IMR-90 (cell line): ENCODE data around the gene CSDE1. TPM values are rescaled to one million over a fixed set of nuclear protein-coding genes. Genes with fewer than 3 reads are reported as not detected.

Experiments used
- ATAC-seq: fragments of 200-7000 bp; cut with Tn5 transposase; 2 replicates; pipeline ENCODE4 v1.9.1; 2020; ENCODE audit warnings: low read depth, mild to moderate bottlenecking, moderate library complexity
- BruUV-seq: library from RNA; stranded (reverse); fragments of 400-500 nt; replicated peaks from 2 replicates; lab custom pipeline; 2021; lab: Mats Ljungman, UMichigan
- CTCF ChIA-PET: fragments of 300-600 bp; formaldehyde crosslinking; extraction: SDS; loops from one replicate; lab custom pipeline; 2021; ENCODE audit warnings: antibody characterized with exemption; lab: Yijun Ruan, JAX
- POLR2A ChIA-PET: fragments of 300-600 bp; sonication (Branson Sonifier 250); formaldehyde crosslinking; loops from one replicate; lab custom pipeline; 2022; ENCODE audit warnings: antibody characterized with exemption; ENCODE audit not compliant: unreplicated experiment; lab: Charles Lee
- DNase-seq: peaks from one replicate; pipeline ENCODE4 v3.0.0; 2013
- H2AFZ ChIP-seq: replicated peaks from 2 replicates; pipeline ENCODE3; 2013; ENCODE audit warnings: low read length, mild to moderate bottlenecking; ENCODE audit not compliant: poor library complexity
- H2AK5ac ChIP-seq: 2 replicates; pipeline ENCODE4 v1.6.1; 2013; ENCODE audit warnings: low read depth, low read length, inconsistent platforms
- H2AK9ac ChIP-seq: replicated peaks from 2 replicates; pipeline ENCODE3; 2013; ENCODE audit warnings: mild to moderate bottlenecking, low read depth, low read length, moderate library complexity; ENCODE audit not compliant: poor library complexity
- H2BK120ac ChIP-seq: 2 replicates; pipeline ENCODE4 v1.6.1; 2013; ENCODE audit warnings: low read depth, low read length, inconsistent platforms
- H2BK15ac ChIP-seq: 3 replicates; pipeline ENCODE4 v1.6.1; 2013; ENCODE audit warnings: low read depth, low read length, inconsistent platforms
- H2BK20ac ChIP-seq: 2 replicates; pipeline ENCODE4 v1.6.1; 2013; ENCODE audit warnings: low read depth, mild to moderate bottlenecking, inconsistent platforms, low read length, moderate library complexity
- H2BK5ac ChIP-seq: 2 replicates; pipeline ENCODE4 v1.6.1; 2013; ENCODE audit warnings: mild to moderate bottlenecking, low read depth, low read length, inconsistent platforms; ENCODE audit not compliant: poor library complexity, severe bottlenecking
- H3K14ac ChIP-seq: replicated peaks from 2 replicates; pipeline ENCODE4 v1.6.1; 2013; ENCODE audit warnings: low read depth, low read length, inconsistent platforms
- H3K18ac ChIP-seq: 2 replicates; pipeline ENCODE4 v1.6.1; 2013; ENCODE audit warnings: low read depth, low read length, control low read depth
- H3K23ac ChIP-seq: 2 replicates; pipeline ENCODE4 v1.6.1; 2013; ENCODE audit warnings: low read depth, low read length, inconsistent platforms
- H3K27ac ChIP-seq: 2 replicates; pipeline ENCODE4 v1.5.1; 2013; ENCODE audit warnings: mild to moderate bottlenecking, control low read depth, low read length; ENCODE audit not compliant: insufficient read depth
- H3K27me3 ChIP-seq: 2 replicates; pipeline ENCODE4 v1.6.1; 2013; ENCODE audit warnings: low read length; ENCODE audit not compliant: control insufficient read depth, insufficient read depth
- H3K36me3 ChIP-seq: 2 replicates; pipeline ENCODE4 v1.6.1; 2013; ENCODE audit warnings: low read length, mixed read lengths; ENCODE audit not compliant: control insufficient read depth, insufficient read depth
- H3K4ac ChIP-seq: 2 replicates; pipeline ENCODE4 v1.6.1; 2013; ENCODE audit warnings: low read depth, low read length, inconsistent platforms
- H3K4me1 ChIP-seq: 2 replicates; pipeline ENCODE4 v1.6.1; 2013; ENCODE audit warnings: low read length, mixed read lengths; ENCODE audit not compliant: control insufficient read depth, insufficient read depth
- H3K4me2 ChIP-seq: 2 replicates; pipeline ENCODE4 v1.6.1; 2013; ENCODE audit warnings: low read depth, mild to moderate bottlenecking, control low read depth, low read length, moderate library complexity
- H3K4me3 ChIP-seq: 2 replicates; pipeline ENCODE4 v1.5.1; 2013; ENCODE audit warnings: low read depth, mild to moderate bottlenecking, control low read depth, low read length, moderate library complexity; ENCODE audit not compliant: insufficient read depth
- H3K56ac ChIP-seq: 2 replicates; pipeline ENCODE4 v1.6.1; 2013; ENCODE audit warnings: low read length, inconsistent platforms; ENCODE audit not compliant: insufficient read depth; ENCODE audit errors: extremely low read depth
- H3K79me1 ChIP-seq, 2 experiments: 2 replicates each; pipeline ENCODE4 v1.6.1; 2013; ENCODE audit warnings: low read length in 2 of 2, inconsistent platforms in 1 of 2, low read depth in 1 of 2
- H3K9ac ChIP-seq: 2 replicates; pipeline ENCODE4 v1.6.1; 2013; ENCODE audit warnings: low read depth, low read length, control low read depth
- H3K9me1 ChIP-seq: 2 replicates; pipeline ENCODE4 v1.6.1; 2013; ENCODE audit warnings: low read length, inconsistent platforms; ENCODE audit not compliant: insufficient read depth
- H3K9me3 ChIP-seq: 2 replicates; pipeline ENCODE4 v1.6.1; 2013; ENCODE audit warnings: low read length; ENCODE audit not compliant: control insufficient read depth, insufficient read depth
- H4K20me1 ChIP-seq: 2 replicates; pipeline ENCODE4 v1.6.1; 2013; ENCODE audit warnings: low read length, inconsistent platforms; ENCODE audit not compliant: insufficient read depth
- H4K5ac ChIP-seq: 2 replicates; pipeline ENCODE4 v1.6.1; 2013; ENCODE audit warnings: mild to moderate bottlenecking, low read depth, low read length, control low read depth
- H4K8ac ChIP-seq, 2 experiments: 2 replicates each; pipeline ENCODE4 v1.6.1; 2013; ENCODE audit warnings: low read depth in 2 of 2, low read length in 2 of 2, control low read depth in 1 of 2, inconsistent platforms in 1 of 2
- H4K91ac ChIP-seq: 2 replicates; pipeline ENCODE4 v1.6.1; 2013; ENCODE audit warnings: low read depth, low read length, inconsistent platforms; ENCODE audit not compliant: insufficient read depth
- BHLHE40 ChIP-seq: fragments of 150-350 bp; IDR thresholded peaks from 2 replicates; pipeline ENCODE4 v1.6.1; 2016; ENCODE audit warnings: mild to moderate bottlenecking, low read depth, low read length
- CEBPB ChIP-seq: IDR thresholded peaks from 2 replicates; pipeline ENCODE4 v1.6.1; 2012; ENCODE audit warnings: low read depth, low read length, improper control_type of control experiment
- CHD1 ChIP-seq: IDR thresholded peaks from 2 replicates; pipeline ENCODE4 v1.6.1; 2012; ENCODE audit warnings: low read depth, low read length, improper control_type of control experiment
- CTCF ChIP-seq: conservative IDR thresholded peaks from 2 replicates; pipeline ENCODE4 v1.5.1; 2012; ENCODE audit warnings: mild to moderate bottlenecking, low read depth, low read length, improper control_type of control experiment
- ELK1 ChIP-seq: fragments of 150-350 bp; IDR thresholded peaks from 2 replicates; pipeline ENCODE4 v1.6.1; 2016; ENCODE audit warnings: low read depth, mild to moderate bottlenecking, low read length, moderate library complexity, borderline replicate concordance
- FOS ChIP-seq: fragments of 150-350 bp; IDR thresholded peaks from 2 replicates; pipeline ENCODE4 v1.6.1; 2016; ENCODE audit warnings: low read depth, low read length
- MAFK ChIP-seq: IDR thresholded peaks from 2 replicates; pipeline ENCODE4 v1.6.1; 2012; ENCODE audit warnings: low read depth, low read length, improper control_type of control experiment
- MAZ ChIP-seq: IDR thresholded peaks from 2 replicates; pipeline ENCODE4 v1.6.1; 2012; ENCODE audit warnings: low read depth, mild to moderate bottlenecking, low read length, improper control_type of control experiment, moderate library complexity, borderline replicate concordance
- MXI1 ChIP-seq: IDR thresholded peaks from 2 replicates; pipeline ENCODE4 v1.6.1; 2012; ENCODE audit warnings: low read depth, mild to moderate bottlenecking, low read length, moderate library complexity, borderline replicate concordance
- NFE2L2 ChIP-seq: fragments of 150-350 bp; IDR thresholded peaks from 2 replicates; pipeline ENCODE4 v1.6.1; 2016; ENCODE audit warnings: low read depth, mild to moderate bottlenecking, low read length
- POLR2A ChIP-seq: IDR thresholded peaks from 2 replicates; pipeline ENCODE4 v1.6.1; 2012; ENCODE audit warnings: mild to moderate bottlenecking, low read depth, low read length
- RAD21 ChIP-seq: IDR thresholded peaks from 2 replicates; pipeline ENCODE4 v1.6.1; 2012; ENCODE audit warnings: low read length, improper control_type of control experiment
- RCOR1 ChIP-seq: IDR thresholded peaks from 2 replicates; pipeline ENCODE4 v1.6.1; 2012; ENCODE audit warnings: mild to moderate bottlenecking, low read length, improper control_type of control experiment; ENCODE audit not compliant: insufficient replicate concordance
- RFX5 ChIP-seq: IDR thresholded peaks from 2 replicates; pipeline ENCODE4 v1.8.0; 2012; ENCODE audit warnings: low read depth, mild to moderate bottlenecking, low read length, moderate library complexity
- SMC3 ChIP-seq: fragments of 150-350 bp; IDR thresholded peaks from 2 replicates; pipeline ENCODE4 v1.6.1; 2016; ENCODE audit warnings: low read depth, mild to moderate bottlenecking, antibody characterized with exemption, low read length, moderate library complexity
- USF2 ChIP-seq: fragments of 150-350 bp; IDR thresholded peaks from 2 replicates; pipeline ENCODE4 v1.6.1; 2017; ENCODE audit warnings: mild to moderate bottlenecking, antibody characterized with exemption, low read length, low read depth
- WGBS, 2 experiments: methylation state at CpG; one replicate each; pipeline versions ENCODE4 v1.1.5 to v1.1.7; 2013; ENCODE audit warnings: missing lambda C conversion rate in 2 of 2; ENCODE audit not compliant: insufficient read length in 1 of 2; ENCODE audit errors: extremely low coverage in 2 of 2; 5-methylcytosine and 5-hydroxymethylcytosine counted together
- dilution Hi-C: fragments of 300-500 bp; cut with HindIII; formaldehyde crosslinking; loops from one replicate; pipeline ENCODE4 v1.14.3; 2018; ENCODE audit warnings: low sequenced_read_pairs; ENCODE audit not compliant: unreplicated experiment
- in situ Hi-C: fragments of 300-500 bp; cut with MboI; formaldehyde crosslinking; loops from 3 replicates; pipeline ENCODE4 v1.14.3; 2019; ENCODE audit warnings: low sequenced_read_pairs, inconsistent platforms, mixed read lengths
- intact Hi-C: fragments of 100-400 bp; cut with micrococcal nuclease; formaldehyde crosslinking; loops from 2 replicates; pipeline ENCODE4 v1.10.0; 2022
- polyA plus RNA-seq, 3 experiments: library from polyadenylated mRNA; depleted of rRNA; stranded (reverse); fragments of >200 nt; gene quantifications; 2 replicates each; pipeline ENCODE4 v1.2.3, GENCODE V29; 2012; ENCODE audit warnings: low replicate concordance in 1 of 3
- total RNA-seq: library from RNA; depleted of rRNA; stranded (reverse); fragments of >200 nt; gene quantifications from 2 replicates; pipeline ENCODE4 v1.2.3, GENCODE V29; 2012

CSDE1 gene
- total and polyA plus RNA-seq, 2 of the 4 experiments (the other 2 are of a cell fraction), result 190 to 879 TPM

GRCh38 chr1:114794038-114794437 lies 36.3 kb upstream of the CSDE1 start:
- Histone ChIP-seq H3K23ac (no peak overlapping the region), H4K5ac (no peak overlapping the region), H3K4me2 (no peak overlapping the region), H3K9me3 (no peaks in the 10 kb centered on the region), H3K4me1 (no peaks in the 10 kb centered on the region), H3K4ac (no peak overlapping the region), H3K9me1 (0 out of 2 replicates have a peak, but pooled peaks cover 3% of the 10 kb centered on the region), H3K18ac (no peak overlapping the region), H2BK5ac (no peak overlapping the region), H2BK15ac (no peak overlapping the region), H2BK20ac (no peak overlapping the region), H3K27ac (no peak overlapping the region), H3K36me3 (no peaks in the 10 kb centered on the region), H3K9ac (no peak overlapping the region), H2AK5ac (no peak overlapping the region), H2AK9ac (no peak overlapping the region), H3K56ac (no peak overlapping the region), H3K14ac (no peak overlapping the region), H3K79me1 (no peaks in the 10 kb centered on the region), H2AFZ (no peak overlapping the region), H4K91ac (no peak overlapping the region), H3K27me3 (peaks cover 4% of the 10 kb centered on the region), H3K4me3 (no peak overlapping the region), H2BK120ac (no peak overlapping the region), H4K20me1 (no peaks in the 10 kb centered on the region), H4K8ac (no peak overlapping the region)
- ATAC-seq (no peak), DNase-seq (no peak)
- in situ Hi-C loops (no loop called here), dilution Hi-C loops (no loop called here), intact Hi-C loops (no loop called here)
- ChIA-PET POLR2A (no interaction called here), CTCF (interaction anchor here (1.2 kb wide), 1 partner anchor 8 kb away, joined by 5 read pairs; no protein-coding TSS in a partner anchor)
- 88% methylated on average over 1 of the region's 2 CpGs; no CpG with 5 or more reads in 1 of the 2 experiments for WGBS, 2 experiments
- no peak for TF ChIP-seq RFX5
- no peak for TF ChIP-seq FOS
- TF ChIP-seq BHLHE40, result no peak
- no peak for TF ChIP-seq MAFK
- no peak for TF ChIP-seq CTCF
- no peak for TF ChIP-seq ELK1
- TF ChIP-seq RCOR1, result no peak
- no peak for TF ChIP-seq NFE2L2
- no peak for TF ChIP-seq SMC3
- no peak for TF ChIP-seq MXI1
- TF ChIP-seq RAD21, result no peak
- TF ChIP-seq USF2, result no peak
- TF ChIP-seq POLR2A, result no peak
- no peak for TF ChIP-seq CEBPB
- no peak for TF ChIP-seq MAZ
- TF ChIP-seq CHD1, result no peak
- BruUV-seq, result no TSS peak
